Sciatic nerve (tissue), 2 donors: ENCODE results near the gene UROC1. TPM values are rescaled to one million over a fixed set of nuclear protein-coding genes. Genes with fewer than 3 reads are reported as not detected.

Experiments used
- ATAC-seq: fragments of 200-7000 bp; cut with Tn5 transposase; one replicate; pipeline ENCODE4 v1.9.1; 2020; ENCODE audit warnings: mild to moderate bottlenecking, moderate library complexity
- DNase-seq: peaks from one replicate; pipeline ENCODE4 v3.0.0-alpha.2; 2020; ENCODE audit warnings: low spot score
- intact Hi-C: fragments of 100-400 bp; cut with DNase I; formaldehyde crosslinking; loops from one replicate; pipeline ENCODE4 v1.14.2; 2022
- total RNA-seq: library from RNA; stranded (reverse); fragmentation: NEBNext Ultra II Directional; extraction: Animal tissue kit (Norgen Biotek cat#: 25700); gene quantifications from one replicate; pipeline ENCODE4 v1.2.1, GENCODE V29; 2021
- donor health status: DM: no; HTN: no; CAD: no.
- donor health status: DM: no; HTN: no; CAD: no.

UROC1 gene
- total RNA-seq, 1 donor from 2014 or later, result not detected

DNA sequence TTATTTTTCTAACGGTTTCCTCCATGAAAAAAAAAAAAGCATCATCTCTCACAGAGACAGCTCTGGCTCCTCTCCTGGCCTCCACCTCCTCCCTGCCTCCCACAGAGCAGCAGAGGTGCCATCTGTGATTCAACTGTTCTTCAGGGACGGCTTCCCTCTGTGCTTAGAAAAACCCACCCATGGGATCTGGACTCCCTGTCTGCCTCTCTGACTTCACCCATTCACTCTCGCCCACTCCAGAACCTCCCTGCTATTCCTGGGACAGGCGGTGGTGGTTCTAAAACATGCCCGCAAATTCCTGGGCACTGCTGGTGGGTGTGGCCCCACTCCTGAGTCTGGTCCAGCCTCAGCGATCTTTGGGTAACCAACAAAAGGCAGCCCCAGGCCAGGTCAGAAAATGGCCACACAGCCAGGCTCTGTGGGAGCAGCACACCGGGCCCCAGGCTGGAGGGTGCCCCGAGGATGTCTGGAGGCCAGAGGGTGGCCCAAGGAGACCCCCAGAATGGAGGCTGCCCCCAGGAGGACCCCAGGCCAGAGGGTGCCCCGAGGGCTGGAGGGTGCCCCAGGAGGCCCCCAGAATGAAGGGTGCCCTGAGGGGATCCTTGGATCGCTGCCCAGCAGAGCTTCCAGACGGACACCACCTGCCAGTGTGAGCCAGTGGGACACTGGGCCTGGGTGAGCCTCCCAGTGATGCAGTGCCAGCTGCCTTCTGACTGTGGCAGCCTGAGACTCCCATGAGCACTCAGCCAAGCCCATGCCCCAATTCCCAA, 3.7 kb upstream of the UROC1 start:
- intact Hi-C loops, result loop anchor here (5.0 kb wide), 1 partner anchor 936 kb away; no protein-coding TSS in a partner anchor
- ATAC-seq, result no peak
- peak; percentile 54 for DNase-seq

DNA sequence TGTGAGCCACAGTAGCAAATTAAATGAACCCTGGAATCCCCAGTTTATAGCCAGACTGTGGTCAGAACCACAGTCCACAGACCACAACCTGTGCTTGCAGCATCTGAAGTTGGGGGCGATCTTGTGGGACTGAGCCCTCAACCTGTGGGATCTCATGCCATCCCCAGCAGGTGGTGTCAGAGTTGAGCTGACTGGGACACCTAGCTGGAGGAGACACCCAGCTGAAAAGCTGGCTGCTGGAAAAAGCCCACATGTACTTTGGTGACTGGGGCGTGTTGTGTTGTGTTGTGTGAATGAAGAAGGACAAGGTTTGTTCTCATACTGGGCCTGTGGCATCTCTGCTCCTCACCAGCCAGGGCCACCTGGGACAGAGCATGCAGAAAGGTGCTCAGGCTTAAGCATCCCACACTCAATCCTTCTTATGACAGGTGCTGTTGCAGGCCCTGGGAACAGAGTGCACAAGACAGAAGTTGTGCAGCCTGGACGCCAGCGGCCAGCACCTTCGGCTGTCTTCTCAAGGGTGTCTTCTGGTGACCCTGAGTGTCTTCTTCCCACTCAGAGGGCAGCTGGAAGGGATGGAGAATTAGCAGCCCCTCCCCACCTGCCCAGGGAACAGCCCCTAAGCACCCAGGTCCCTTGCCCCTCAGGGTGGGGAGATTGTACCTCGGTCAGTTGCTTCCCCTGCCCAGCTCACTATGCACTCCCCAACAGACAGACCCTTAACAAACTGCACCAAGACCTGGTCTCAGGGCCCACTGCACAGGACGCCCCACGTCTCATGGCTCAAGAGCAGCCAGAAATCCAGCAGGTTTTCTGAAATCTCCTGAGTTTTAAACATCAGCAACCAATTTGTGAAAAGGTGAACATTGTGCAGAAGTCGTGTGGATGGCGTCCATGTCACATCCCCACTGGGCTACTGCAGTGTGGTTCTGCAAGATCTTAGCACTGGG, 2.2 kb upstream of the UROC1 start:
- ATAC-seq (no peak), DNase-seq (peak; percentile 33)
- intact Hi-C loops, result loop anchor here (5.0 kb wide), 1 partner anchor 938 kb away; no protein-coding TSS in a partner anchor

- ATAC-seq (no peak), DNase-seq (peak; percentile 5)
- intact Hi-C loops, result no loop called here
These were observed 1.2 kb upstream of the UROC1 start for GRCh38 chr3:126518779-126519177.

DNA sequence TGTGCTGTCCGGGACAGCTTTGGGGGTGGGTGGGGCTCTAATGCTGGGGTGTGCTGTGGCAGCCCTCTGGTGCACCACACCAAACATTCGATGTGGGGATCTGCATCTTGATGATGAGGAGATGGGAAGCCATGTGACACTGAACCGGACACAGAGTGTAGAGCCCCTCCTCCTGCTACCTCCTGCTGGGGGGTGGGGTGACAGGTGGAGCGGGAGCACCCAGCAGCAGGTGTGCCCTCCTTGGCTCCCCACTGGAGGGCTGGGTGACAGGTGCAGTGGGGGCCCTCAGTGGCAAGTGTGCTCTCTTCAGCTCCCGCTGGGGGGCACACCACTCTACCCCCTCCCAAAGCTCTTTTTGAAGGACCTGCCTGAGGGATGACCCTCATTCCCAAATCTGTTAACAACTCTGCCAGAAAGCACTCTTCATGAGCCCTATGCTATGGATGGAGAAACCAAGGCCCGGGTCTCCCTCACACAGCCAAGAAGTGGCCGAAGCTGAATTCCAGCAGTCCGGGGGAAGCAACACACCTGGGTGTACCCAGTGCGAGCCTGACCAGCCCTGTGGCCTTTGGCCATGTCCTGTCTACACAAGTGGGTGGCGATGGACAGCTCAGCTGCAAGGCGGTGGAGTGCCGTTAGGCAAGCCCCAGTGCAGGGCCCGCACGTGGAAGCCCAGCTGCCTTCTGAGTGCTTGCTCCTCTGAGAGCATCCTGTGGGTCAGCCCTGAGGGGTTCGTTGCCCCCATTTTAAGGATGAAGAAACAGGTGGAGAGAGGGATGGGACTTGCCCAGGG, 609 bp upstream of the UROC1 start:
- no peak for ATAC-seq
- intact Hi-C loops, result no loop called here
- DNase-seq, result peak; percentile 41

- no peak for DNase-seq
- no peak for ATAC-seq
- intact Hi-C loops, result no loop called here
These were observed 660 bp downstream of the UROC1 start for GRCh38 chr3:126516936-126517290.

- ATAC-seq (no peak), DNase-seq (no peak)
- intact Hi-C loops, result no loop called here
These were observed 1.2 kb downstream of the UROC1 start for GRCh38 chr3:126516152-126516935.

- ATAC-seq, result no peak
- intact Hi-C loops, result no loop called here
These were observed 2.4 kb downstream of the UROC1 start for GRCh38 chr3:126515066-126515706.

DNA sequence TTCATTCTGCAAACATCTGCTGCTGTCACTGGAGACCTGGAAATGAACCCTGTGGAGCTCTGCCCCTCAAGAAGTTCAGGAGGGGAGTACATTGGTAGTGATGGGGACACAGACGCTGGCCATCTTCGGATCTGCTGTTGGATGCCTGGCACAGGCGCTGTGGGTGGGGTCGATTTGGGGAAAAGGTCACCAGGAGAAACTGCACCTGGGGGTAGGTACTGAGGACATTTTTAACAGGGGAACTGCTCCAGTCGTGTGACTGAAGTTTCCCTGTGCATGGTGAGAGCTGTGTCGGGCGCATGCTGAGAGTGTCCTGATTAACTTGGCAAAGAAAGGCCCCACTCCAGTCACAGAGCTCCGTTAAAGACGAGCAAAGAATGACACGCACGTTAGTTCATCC, 3.4 kb downstream of the UROC1 start:
- ATAC-seq (no peak), DNase-seq (no peak)

More at GRCh38 chr3:126515066-126515706, 2.4 kb downstream of the UROC1 start:
- DNase-seq, result no peak

DNA sequence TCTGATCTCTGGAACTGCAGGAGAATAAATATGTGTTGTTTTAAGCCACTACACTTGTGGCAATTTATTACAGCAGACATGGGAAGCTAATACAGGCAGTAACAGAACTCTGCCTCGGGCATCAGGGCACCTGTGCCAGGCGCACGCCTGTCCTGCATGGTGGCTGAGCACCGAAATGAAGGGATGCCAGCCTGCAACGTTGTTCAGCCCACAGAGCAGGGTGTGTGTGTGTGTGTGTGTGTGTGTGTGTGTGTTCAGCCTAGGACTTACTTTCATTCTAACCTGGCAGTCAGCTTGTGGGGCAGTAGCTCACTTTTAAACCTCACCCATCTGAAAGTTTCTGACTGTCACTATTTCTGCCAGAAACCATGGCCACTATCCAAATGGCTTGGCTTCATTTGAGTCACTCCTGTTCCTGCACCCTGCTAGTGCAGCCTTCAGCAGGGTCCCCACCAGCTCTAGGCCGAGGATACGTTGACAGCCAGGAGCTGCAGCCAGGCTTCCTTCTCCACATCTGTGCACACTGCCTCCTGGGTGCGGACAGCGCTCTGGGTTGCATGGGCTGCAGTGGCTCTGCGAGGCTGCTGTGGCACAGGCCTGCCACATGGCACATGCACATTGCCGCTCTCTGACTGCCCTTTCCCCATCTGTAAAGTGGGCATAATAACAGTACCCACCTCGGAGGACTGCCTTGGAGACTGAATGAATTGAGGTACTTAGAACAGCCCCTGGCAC, 4.5 kb downstream of the UROC1 start:
- intact Hi-C loops, result no loop called here

More for the DNA sequence above, 3.4 kb downstream of the UROC1 start:
- intact Hi-C loops, result no loop called here

DNA sequence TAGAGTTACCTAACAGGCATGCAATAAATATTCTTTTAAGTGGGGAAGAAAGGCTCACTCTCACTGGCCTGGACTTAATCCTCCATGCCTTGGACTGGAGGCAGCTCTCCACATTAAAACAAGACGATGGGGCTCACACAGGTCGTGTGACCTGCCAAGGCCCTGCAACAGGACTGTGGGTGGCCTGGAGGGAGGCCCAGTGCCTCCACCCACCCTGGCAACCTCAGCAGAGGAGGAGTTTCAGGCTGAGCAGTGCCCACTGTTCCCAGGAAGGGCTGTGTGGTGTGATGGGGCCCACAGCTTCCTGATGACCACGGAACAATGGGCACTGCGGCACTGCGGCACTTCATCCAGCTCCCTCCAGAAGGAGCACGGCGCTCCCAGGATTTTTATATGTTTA, 5.5 kb downstream of the UROC1 start:
- intact Hi-C loops, result no loop called here
- DNase-seq (peak; percentile 42), ATAC-seq (no peak)

More for the DNA sequence above, 4.5 kb downstream of the UROC1 start:
- ATAC-seq, result no peak
- DNase-seq, result no peak

DNA sequence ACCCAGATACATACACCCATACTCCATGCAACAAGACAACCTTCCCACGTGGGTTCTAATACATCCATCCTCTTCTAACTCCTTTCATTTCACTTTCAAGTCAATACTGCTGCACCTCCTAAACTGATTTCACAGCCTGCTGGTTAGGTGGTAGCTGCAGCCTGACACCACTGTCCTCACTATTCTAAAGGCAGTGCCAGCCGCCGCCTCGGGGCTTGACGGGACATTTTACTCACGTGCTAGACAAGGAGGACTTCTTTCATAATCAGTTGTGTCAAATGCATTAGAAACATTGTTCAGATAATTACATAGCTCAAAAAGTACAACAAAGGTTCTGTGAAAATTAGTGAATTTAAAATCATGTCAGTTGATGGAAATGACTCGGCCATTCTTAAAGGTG, 6.3 kb downstream of the UROC1 start:
- intact Hi-C loops, result no loop called here
- no peak for ATAC-seq
- DNase-seq, result peak; percentile 31

DNA sequence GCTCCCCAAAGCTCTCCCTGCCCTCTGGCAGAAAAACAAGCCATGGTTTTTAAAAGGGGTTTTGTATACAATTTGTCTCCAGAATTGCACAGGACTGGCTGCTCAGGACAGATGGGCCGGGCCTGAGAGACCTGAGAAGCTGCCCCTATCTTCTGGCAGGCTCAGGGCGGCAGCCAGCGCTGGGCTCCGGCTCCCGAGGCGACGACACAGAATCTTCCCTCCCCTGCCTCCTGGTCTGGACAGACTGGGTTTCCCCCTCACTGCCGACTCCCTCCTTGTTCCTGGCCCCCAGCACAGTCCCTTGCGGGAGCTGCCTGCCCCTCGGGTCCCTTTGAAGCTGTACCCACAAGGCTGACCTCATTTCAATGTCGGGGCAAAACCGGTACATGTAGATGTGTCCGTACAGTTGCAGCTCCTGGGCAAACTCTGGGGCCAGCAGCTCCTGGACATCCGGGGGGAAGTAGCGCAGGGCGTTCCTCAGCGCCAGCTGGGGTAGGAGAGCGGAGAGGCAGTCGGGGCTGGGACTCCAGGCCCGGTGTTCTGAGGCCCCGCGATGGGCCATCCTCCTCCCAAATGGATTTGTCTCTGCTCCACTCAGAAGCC, 7.2 kb downstream of the UROC1 start:
- ATAC-seq (no peak), DNase-seq (peak; percentile 42)
- intact Hi-C loops, result no loop called here

DNA sequence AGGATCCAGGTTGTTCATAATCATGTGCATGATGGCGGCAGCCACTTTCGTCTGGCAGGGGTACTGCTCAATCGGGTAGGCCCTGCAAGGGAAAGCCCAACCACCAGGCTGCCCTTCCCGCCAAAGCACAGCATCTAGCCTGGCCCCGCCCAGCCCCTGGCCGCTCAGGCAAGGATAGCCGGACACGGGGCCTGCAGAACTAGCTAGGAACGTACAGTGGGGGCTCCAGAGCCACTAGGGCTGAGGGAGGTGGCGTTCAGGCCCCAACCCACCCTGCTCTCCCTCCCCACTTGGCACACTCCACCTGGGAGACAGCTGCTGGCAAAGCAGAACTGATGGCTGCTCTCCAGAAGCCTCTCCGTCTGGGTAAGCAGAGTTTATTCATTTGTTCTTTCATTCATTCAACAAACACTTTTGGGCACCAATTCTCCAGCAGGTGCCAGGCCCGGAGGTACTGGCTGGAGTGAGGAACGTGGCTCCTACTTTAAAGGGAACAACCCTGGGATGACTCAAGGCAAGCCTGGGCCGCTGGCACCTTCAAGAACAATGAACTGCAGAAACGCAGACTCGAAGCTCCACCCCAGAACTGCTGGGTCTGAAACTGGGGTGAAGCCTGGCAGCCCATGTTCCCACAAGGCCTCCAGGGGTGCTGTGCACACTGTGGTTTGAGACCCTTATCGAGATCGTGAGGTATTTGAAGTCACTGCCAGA, 7.8 kb downstream of the UROC1 start:
- intact Hi-C loops, result no loop called here
- ATAC-seq, result no peak
- DNase-seq, result peak; percentile 52

DNA sequence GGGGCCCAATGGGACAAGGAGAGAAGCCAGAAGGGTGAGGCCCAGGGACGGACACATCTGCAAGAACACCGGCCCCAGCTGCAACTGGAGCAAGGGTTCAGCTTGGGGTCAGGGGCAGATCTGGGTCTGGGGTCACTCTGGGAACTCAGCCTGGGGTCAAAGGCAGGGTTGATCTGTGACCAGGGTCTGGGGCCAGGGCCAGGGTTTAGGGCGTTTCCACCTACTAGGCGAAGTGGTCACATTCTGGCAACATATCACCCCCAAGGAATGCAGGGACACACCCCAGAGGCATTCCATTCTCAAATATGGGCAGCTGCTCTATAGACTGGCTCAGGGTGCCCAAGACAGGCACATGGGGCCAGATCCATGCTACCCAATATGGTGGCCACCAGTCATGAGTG, 9.0 kb downstream of the UROC1 start:
- DNase-seq (no peak), ATAC-seq (no peak)
- intact Hi-C loops, result no loop called here

GRCh38 chr3:126507886-126508285, 9.7 kb downstream of the UROC1 start:
- no peak for DNase-seq
- intact Hi-C loops, result no loop called here
- ATAC-seq, result no peak

GRCh38 chr3:126503701-126504100, 13.9 kb downstream of the UROC1 start:
- ATAC-seq (no peak), DNase-seq (no peak)
- intact Hi-C loops, result no loop called here
